GM12801 (cell line): ENCODE measurements around the gene STAC.

ENCODE experiments used
- TF ChIP-seq, protein P1 (sequence below): IDR thresholded peaks from one replicate; pipeline ENCODE4 v1.5.1; 2011; ENCODE audit warnings: control low read depth; ENCODE audit not compliant: insufficient read length; ENCODE audit errors: extremely low read depth

STAC gene

DNA sequence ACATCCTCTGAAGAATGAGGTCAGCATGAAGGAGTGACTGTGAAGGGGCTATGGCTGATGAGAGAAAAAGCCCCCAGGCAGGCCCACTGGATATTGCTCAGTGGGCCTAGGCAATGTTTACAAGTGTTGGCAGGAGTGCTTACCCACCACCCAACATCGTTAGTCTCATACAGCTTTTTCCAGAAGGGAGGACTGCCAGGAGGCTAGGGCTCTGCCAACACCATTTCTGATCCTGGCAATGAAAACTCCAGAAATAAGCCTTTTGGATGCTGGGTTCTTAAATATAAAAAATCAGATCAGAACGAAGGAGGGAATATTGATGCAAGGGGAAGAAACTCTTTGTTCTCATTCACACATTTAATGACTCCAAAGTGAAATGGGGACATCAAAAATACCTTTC, 194.9 kb downstream of the STAC start:
- TF ChIP-seq, protein P1, sequence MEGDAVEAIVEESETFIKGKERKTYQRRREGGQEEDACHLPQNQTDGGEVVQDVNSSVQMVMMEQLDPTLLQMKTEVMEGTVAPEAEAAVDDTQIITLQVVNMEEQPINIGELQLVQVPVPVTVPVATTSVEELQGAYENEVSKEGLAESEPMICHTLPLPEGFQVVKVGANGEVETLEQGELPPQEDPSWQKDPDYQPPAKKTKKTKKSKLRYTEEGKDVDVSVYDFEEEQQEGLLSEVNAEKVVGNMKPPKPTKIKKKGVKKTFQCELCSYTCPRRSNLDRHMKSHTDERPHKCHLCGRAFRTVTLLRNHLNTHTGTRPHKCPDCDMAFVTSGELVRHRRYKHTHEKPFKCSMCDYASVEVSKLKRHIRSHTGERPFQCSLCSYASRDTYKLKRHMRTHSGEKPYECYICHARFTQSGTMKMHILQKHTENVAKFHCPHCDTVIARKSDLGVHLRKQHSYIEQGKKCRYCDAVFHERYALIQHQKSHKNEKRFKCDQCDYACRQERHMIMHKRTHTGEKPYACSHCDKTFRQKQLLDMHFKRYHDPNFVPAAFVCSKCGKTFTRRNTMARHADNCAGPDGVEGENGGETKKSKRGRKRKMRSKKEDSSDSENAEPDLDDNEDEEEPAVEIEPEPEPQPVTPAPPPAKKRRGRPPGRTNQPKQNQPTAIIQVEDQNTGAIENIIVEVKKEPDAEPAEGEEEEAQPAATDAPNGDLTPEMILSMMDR = no peak

DNA sequence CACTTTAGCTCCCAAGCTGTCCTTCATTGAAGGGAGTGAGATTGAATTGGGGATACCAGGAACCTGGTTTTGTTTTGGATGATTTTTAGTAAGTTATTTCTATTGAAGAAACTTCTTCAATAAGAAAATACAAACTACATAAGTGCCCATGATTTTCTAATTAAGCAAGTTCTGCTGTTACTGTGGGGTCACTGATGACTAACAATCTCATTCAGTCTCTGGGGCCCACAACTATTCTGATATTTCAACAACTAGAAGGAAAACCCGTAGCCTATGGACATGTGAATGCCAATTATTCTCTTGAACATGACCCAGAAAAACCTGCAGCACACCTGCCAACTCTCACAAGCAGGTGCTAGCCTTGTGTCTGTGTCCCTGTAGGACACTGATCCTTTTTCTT, 199.4 kb downstream of the STAC start:
- TF ChIP-seq, protein P1 = no peak

DNA sequence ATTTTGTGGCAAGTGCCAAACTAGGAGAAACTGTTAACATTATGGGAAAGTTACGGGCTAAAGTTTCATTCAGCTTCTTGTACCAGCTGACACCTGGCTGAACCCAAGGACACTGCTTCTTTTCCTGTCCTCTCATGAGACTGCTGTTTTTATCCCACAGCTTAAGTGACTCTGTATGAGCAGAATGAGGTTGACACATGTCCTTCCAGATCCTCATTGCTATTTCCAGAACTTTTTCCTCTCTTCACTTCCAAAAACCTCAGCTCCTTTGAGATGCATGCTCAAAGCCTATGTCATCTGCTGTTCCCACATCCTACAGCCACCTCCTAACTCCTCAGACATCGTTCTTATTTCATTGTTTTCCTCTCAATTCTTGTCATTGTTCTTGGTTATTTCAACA, 200.4 kb downstream of the STAC start:
- TF ChIP-seq, protein P1 = no peak

DNA sequence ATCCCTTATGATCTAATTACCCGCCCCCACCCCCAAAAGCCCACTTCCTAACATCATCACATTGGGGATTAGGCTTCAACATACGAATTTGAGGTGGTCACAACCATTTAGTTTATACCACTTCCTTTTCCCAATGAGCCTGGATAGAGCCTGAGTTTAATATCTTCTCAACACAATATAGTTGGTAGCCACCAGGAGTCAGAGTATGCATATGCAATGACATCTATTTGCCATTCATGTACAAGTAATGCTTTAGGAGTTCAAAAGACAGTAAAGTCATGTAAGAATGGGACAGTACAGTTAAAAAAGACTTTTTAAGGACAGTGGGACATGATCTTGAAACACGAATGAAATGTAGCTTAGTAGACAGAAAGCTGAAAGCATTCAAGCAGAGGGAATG, 211.7 kb downstream of the STAC start:
- TF ChIP-seq, protein P1 = no peak

DNA sequence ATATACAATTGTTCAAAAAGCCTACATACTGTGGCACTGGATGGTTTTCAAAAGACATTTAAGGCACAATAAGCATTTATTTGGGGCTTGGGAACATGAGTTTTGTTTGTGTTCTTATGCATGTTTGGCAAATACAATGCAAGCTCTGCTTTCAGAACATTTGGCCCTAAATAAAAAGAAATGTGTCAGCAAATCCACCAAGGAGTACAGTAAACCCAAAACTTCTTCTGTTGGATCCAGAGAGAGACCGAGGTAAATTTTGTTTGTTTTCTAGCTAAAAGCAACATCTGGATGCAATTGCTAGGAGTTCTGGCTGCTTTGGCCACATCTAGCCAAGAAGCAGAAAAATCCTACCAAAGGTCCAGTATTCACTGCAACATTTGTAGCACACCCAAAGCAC, 215.2 kb downstream of the STAC start:
- TF ChIP-seq, protein P1 = no peak

DNA sequence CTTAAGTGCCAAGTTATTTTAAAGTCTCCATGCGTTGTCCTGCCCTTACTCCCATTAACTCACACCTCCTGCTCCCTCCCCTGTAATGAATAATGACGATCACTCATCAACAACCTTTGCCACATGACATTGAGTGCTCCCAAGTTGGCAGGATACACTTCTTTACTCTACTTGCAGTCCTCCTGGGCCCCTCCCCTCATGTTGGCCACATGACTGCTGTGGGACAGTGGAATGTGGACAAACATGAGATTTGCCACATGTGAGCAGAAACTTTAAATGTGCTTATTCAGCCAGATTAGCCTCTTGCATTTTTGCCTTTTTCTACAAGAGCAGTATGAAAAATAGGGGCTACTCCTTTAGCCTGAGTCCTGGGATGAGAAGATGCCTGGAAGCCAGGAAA, 216.1 kb downstream of the STAC start:
- TF ChIP-seq, protein P1 = no peak

DNA sequence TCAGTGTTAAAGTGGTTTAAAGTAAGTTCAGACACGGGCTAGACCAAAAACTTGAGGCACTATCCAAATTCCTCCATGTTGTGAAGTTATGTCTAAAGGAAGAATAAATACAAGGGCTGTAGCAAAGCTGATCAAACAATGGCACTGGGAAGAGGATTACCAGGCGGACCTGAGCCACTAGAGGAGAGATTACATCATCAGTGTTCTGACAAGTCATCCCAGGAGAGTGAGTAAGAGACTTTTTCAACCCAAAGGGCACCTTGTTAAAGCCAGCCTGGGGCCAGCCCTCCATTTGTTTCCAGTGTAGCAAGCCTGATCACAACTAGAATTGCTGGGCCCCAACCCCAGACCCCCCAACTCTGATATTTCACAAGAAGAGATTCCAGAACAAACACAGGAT, 217.1 kb downstream of the STAC start:
- TF ChIP-seq, protein P1 = no peak
